ENCODE data around the gene EBF3. TPM values are rescaled to one million over a fixed set of nuclear protein-coding genes. Genes with fewer than 3 reads are reported as not detected.
A peak's percentile ranks its signal among the peaks of the same experiment; 100 is the strongest.

Gene EBF3
- polyA plus RNA-seq, 6 donors from 2014 or later, result not detected

DNA sequence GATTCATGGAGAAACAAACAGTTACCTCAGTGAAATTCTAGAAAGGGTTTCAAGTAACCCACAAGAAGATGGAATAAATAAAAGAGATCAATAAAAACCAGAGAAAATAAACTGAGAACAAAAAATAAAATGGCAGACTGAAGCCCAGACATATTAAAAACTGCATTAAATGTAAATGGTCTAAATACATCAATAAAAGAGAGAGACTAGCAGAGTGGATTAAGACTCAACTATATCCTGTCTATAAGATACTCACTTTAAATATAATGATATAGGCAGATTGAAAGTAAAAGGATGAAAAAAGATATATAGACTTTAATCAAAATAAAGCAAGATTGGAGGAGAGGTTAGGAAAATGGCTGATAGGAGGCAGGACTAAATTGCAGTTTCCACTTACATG, 18.8 kb upstream of the EBF3 start:
- Mint-ChIP-seq H3K4me1 (no peaks in the 10 kb centered on the region), H3K27ac (no peak overlapping the region), H3K4me3 (peak overlapping the region in 1 of 8 donors; percentile 37), H3K27me3 (peaks cover 32 to 82% (median 74%) of the 10 kb centered on the region in 3 donors), H3K36me3 (peaks cover 14 to 48% of the 10 kb centered on the region in 2 donors), H3K9me3 (peaks cover 20 to 68% (median 50%) of the 10 kb centered on the region in 7 donors)
- no peak for ATAC-seq (ENCODE audit: low read depth in 2 of 2)
- no peak for DNase-seq

DNA sequence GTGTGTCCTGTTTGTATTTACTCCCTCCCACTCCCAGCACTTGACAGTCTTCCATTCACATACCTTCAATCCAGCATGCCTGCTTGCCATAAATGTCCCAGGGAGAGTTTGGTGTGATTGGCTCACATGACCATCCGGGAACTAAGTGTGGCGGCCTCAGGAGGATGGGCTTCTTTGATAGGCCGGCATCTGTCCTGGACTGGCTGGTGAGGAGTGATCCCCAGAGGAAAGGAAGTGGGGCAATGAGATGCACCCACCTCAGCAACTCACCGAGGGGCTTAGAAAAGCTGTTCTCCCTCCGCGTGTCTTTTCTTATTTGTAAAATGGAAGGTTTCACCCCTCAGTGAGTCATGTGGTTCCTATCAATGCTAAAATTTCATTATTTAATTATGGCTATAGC, 14.9 kb upstream of the EBF3 start:
- no peaks in the 10 kb centered on the region for H3K4me1 Mint-ChIP-seq
- ATAC-seq (ENCODE audit: low read depth in 2 of 2), result no peak
- no peak for DNase-seq
- H3K27ac Mint-ChIP-seq, result no peak overlapping the region
- H3K36me3 Mint-ChIP-seq, result peaks cover 9 to 34% of the 10 kb centered on the region in 2 donors
- peak overlapping the region in 1 of 8 donors; percentile 60 for H3K4me3 Mint-ChIP-seq
- H3K27me3 Mint-ChIP-seq, result peaks cover 52 to 85% (median 82%) of the 10 kb centered on the region in 3 donors
- peaks cover 9 to 35% (median 27%) of the 10 kb centered on the region in 7 donors for H3K9me3 Mint-ChIP-seq

DNA sequence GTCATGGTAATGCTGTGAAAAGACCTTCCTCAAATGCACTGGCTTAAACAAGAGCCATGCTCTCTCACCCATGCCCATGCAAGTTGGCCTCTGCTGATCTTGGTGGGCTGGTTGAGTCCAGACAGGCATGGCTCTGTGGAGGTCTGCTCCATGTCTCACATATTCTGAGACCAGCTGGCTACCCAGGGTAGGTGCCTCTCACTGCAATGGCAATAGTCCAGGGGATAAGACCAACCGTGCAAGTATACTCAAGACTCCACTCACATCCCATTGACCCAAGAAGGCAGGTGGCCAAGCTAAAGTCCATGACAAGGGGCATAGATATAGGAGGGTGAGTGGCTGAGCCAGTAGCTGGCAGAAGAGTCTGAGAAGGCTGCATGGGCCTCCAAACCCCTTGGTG, 14.2 kb upstream of the EBF3 start:
- no peak for DNase-seq
- peaks cover 7 to 29% (median 21%) of the 10 kb centered on the region in 7 donors for H3K9me3 Mint-ChIP-seq
- no peak overlapping the region for H3K27ac Mint-ChIP-seq
- peaks cover 0 to 2% (median 0%) of the 10 kb centered on the region in 3 donors for H3K4me1 Mint-ChIP-seq
- H3K4me3 Mint-ChIP-seq, result no peak overlapping the region
- no peak for ATAC-seq (ENCODE audit: low read depth in 2 of 2)
- H3K27me3 Mint-ChIP-seq, result peaks cover 54 to 85% (median 83%) of the 10 kb centered on the region in 3 donors
- peaks cover 9 to 28% of the 10 kb centered on the region in 2 donors for H3K36me3 Mint-ChIP-seq

GRCh38 chr10:129977794-129978193, 13.7 kb upstream of the EBF3 start:
- peaks cover 7 to 23% (median 16%) of the 10 kb centered on the region in 7 donors for H3K9me3 Mint-ChIP-seq
- DNase-seq (no peak), ATAC-seq (ENCODE audit: low read depth in 2 of 2) (no peak)
- H3K27ac Mint-ChIP-seq, result no peak overlapping the region
- H3K27me3 Mint-ChIP-seq, result peaks cover 54 to 82% (median 78%) of the 10 kb centered on the region in 3 donors
- no peak overlapping the region for H3K4me3 Mint-ChIP-seq
- peaks cover 3 to 23% of the 10 kb centered on the region in 2 donors for H3K36me3 Mint-ChIP-seq
- peaks cover 0 to 2% (median 0%) of the 10 kb centered on the region in 3 donors for H3K4me1 Mint-ChIP-seq

- Mint-ChIP-seq H3K27me3 (peaks cover 61 to 81% (median 74%) of the 10 kb centered on the region in 3 donors), H3K4me3 (peak overlapping the region in 2 of 8 donors; percentile 42 to 50), H3K27ac (peak overlapping the region in 1 of 6 donors; percentile 39), H3K9me3 (peaks cover 0 to 14% (median 6%) of the 10 kb centered on the region in 7 donors), H3K4me1 (peaks cover 5 to 14% (median 5%) of the 10 kb centered on the region in 3 donors), H3K36me3 (peaks cover 5 to 6% of the 10 kb centered on the region in 2 donors)
- DNase-seq, result no peak
- ATAC-seq (ENCODE audit: low read depth in 2 of 2), result no peak
Observed at GRCh38 chr10:129973674-129974059, 9.6 kb upstream of the EBF3 start.

DNA sequence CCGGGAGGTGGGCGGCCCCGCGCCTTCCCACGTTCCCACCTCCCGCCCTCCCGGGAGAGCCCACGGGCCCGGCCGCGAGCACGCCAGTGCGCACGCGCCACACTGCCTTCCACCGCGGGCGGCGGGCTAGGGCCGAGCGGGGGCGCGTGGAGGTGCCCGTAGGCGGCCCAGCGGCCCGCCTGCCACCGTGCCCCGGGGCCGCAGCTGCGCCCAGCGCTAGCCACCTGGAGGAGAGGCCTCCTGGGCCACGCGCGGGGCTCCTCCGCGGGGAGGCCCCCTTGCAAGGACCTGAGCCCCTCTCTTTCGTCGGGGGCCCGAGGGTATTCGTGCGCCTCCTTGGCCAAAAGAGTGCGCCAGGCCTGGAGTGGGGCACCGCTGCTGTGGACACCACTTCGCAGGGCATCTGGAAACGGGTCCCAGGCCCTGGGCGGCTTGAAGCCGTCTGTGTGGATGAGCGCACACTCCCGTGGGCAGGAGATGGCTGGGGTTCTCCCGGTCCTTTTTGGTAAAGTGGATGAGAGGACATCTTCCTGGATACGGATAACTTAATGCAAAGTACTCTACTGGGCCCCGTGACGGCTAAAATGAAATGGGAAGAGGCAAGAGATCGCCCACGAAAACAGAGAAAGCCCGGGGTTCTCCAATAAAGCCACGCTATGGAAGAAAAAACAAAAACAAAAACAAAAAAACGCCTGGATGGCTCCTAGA, 9.0 kb upstream of the EBF3 start:
- H3K4me1 Mint-ChIP-seq, result peaks cover 5 to 14% (median 5%) of the 10 kb centered on the region in 3 donors
- H3K9me3 Mint-ChIP-seq, result peaks cover 0 to 14% (median 6%) of the 10 kb centered on the region in 7 donors
- H3K27me3 Mint-ChIP-seq, result peaks cover 57 to 80% (median 69%) of the 10 kb centered on the region in 3 donors
- H3K36me3 Mint-ChIP-seq, result peaks cover 5 to 6% of the 10 kb centered on the region in 2 donors
- peak overlapping the region in 2 of 6 donors; percentile 39 to 72 for H3K27ac Mint-ChIP-seq
- no peak for ATAC-seq (ENCODE audit: low read depth in 2 of 2)
- DNase-seq, result no peak
- H3K4me3 Mint-ChIP-seq, result peak overlapping the region in 2 of 8 donors; percentile 42 to 50

GRCh38 chr10:129972145-129972965, 8.3 kb upstream of the EBF3 start:
- Mint-ChIP-seq H3K27me3 (peaks cover 50 to 79% (median 61%) of the 10 kb centered on the region in 3 donors), H3K9me3 (peaks cover 0 to 14% (median 6%) of the 10 kb centered on the region in 7 donors), H3K4me1 (peaks cover 5 to 14% (median 5%) of the 10 kb centered on the region in 3 donors), H3K36me3 (peaks cover 5 to 6% of the 10 kb centered on the region in 2 donors), H3K27ac (peak overlapping the region in 5 of 6 donors; percentile 70 to 91 (median 86)), H3K4me3 (peak overlapping the region in 6 of 8 donors; percentile 16 to 63 (median 50))
- DNase-seq (no peak), ATAC-seq (ENCODE audit: low read depth in 2 of 2) (no peak)

DNA sequence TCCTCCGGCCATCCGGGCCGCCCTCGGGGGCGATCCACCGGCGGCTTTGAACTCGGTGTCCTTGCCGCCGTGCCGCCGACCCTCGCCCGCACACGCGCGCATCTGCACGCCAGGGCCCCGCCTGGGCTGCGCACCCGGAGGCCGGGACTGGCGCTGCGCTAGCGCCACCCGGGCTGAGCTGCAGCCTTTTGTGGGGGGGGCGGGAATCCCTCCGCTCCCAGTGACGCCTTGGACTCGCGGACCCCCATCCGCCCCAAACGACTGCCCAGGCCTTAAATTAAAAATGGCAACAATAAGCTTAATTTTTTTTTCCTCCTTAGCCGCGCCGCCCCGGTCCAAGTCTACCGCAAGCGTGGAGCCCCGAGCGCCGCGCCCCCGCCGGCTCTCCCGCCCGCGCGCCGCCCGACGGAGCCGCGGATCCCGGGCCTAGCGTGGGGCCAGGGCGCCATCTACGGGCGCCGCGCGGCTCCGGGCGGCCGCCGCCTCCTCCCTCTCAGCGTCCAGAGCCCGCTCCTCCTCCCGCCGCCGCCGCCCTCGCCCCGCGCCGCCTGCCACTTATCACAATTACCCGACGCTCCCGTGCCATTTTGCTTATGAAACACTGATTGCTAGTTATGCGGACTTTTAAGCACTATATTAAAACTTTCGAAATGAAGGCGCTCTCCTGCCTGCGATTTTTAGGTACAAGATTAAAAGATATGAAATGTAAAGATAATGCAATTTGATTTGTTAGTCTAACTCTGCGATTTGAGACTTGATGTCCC, 7.5 kb upstream of the EBF3 start:
- H3K4me3 Mint-ChIP-seq, result peak overlapping the region in 7 of 8 donors; percentile 16 to 63 (median 44)
- DNase-seq, result no peak
- H3K4me1 Mint-ChIP-seq, result peaks cover 5 to 14% (median 5%) of the 10 kb centered on the region in 3 donors
- peak in 1 of 2 donors; percentile 37 for ATAC-seq (ENCODE audit: low read depth in 2 of 2)
- peak overlapping the region in 5 of 6 donors; percentile 70 to 91 (median 86) for H3K27ac Mint-ChIP-seq
- peaks cover 42 to 74% (median 53%) of the 10 kb centered on the region in 3 donors for H3K27me3 Mint-ChIP-seq
- peaks cover 5 to 6% of the 10 kb centered on the region in 2 donors for H3K36me3 Mint-ChIP-seq
- peaks cover 0 to 14% (median 6%) of the 10 kb centered on the region in 7 donors for H3K9me3 Mint-ChIP-seq

DNA sequence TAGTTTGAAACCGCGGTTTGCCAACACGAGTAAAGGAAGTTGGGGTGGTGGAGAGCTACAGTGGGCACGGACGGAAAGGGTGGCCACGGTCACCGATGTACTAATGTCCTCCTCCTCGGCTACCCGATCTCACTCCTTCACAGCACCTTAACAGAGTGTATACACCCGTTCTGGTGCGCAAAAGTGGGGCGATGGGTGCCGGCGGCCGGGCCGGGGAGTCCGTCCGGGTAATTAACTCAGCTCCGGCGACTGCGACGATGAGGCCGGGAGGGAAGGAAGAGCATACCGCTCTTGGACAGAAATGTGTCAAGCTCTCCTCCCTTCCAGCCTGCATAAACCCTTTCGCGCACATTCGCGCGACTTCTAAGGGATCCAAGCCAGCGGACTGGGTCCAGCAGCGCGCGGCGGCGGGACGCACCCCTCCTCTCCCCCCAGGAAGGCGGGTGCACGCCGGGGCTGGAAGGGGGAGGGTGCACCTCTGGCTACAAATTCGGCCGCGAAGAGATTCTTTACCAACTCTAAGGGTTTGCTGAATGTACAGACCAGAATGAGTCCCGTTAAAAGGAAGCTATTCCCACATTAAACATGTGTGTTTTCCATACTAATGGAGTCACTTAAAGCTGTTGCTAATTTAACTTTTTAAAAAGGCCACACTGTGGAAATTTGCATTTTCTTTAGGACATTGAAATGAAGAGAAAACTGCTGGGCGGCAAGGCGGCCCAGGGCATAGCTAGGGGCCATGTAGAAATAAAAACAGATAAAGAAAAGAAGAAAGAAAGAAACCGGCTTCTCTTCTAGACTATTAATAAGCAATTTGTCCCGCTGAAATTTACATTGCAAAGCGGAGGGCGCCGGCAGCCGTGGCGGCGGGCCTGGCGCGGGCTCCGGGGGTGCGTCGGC, 6.6 kb upstream of the EBF3 start:
- Mint-ChIP-seq H3K4me1 (peaks cover 5 to 14% (median 5%) of the 10 kb centered on the region in 3 donors), H3K27ac (peak overlapping the region in 4 of 6 donors; percentile 43 to 93 (median 86)), H3K27me3 (peaks cover 45 to 74% (median 51%) of the 10 kb centered on the region in 3 donors), H3K4me3 (peak overlapping the region; percentile 39 to 78 (median 50)), H3K36me3 (peaks cover 5 to 6% of the 10 kb centered on the region in 2 donors), H3K9me3 (peaks cover 0 to 22% (median 9%) of the 10 kb centered on the region in 7 donors)
- DNase-seq (no peak), ATAC-seq (ENCODE audit: low read depth in 2 of 2) (no peak)

DNA sequence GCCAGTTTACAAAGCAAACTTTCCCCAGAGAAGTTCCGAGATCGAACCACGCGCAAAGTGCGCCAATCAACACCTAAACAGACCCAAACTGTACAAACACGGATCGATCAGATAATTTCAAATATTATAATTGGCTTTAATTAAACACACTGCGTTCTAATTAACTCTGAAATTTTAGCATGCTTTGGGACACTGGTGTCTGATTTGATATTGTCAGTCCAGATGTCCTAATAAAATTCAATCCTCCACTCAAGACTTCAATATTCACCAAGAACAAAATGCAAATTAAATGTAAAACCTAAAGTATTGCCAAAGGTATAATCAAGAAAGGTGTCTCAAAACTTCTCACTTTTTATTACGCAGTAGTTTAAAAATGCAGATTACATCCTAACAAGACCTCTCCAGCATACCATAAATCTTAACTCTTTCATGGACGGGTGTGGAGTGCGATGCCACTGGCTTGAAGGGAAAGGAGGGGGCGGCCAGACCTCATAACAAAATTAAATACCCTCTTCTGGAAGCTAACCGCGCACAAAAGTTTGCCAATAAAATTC, 5.9 kb upstream of the EBF3 start:
- peak overlapping the region in 5 of 6 donors; percentile 43 to 93 (median 83) for H3K27ac Mint-ChIP-seq
- H3K36me3 Mint-ChIP-seq, result peaks cover 5 to 6% of the 10 kb centered on the region in 2 donors
- DNase-seq (no peak), ATAC-seq (ENCODE audit: low read depth in 2 of 2) (no peak)
- H3K27me3 Mint-ChIP-seq, result peaks cover 37 to 71% (median 49%) of the 10 kb centered on the region in 3 donors
- peaks cover 0 to 26% (median 13%) of the 10 kb centered on the region in 7 donors for H3K9me3 Mint-ChIP-seq
- peak overlapping the region in 6 of 8 donors; percentile 25 to 78 (median 58) for H3K4me3 Mint-ChIP-seq
- peaks cover 5 to 14% (median 5%) of the 10 kb centered on the region in 3 donors for H3K4me1 Mint-ChIP-seq

- DNase-seq, result no peak
- Mint-ChIP-seq H3K27me3 (peaks cover 37 to 68% (median 43%) of the 10 kb centered on the region in 3 donors), H3K27ac (peak overlapping the region in 5 of 6 donors; percentile 43 to 93 (median 83)), H3K4me3 (peak overlapping the region in 6 of 8 donors; percentile 20 to 78 (median 42)), H3K9me3 (peaks cover 0 to 26% (median 13%) of the 10 kb centered on the region in 7 donors), H3K36me3 (peaks cover 5 to 6% of the 10 kb centered on the region in 2 donors), H3K4me1 (peaks cover 5 to 17% (median 5%) of the 10 kb centered on the region in 3 donors)
- no peak for ATAC-seq (ENCODE audit: low read depth in 2 of 2)
Observed at GRCh38 chr10:129969184-129969910, 5.3 kb upstream of the EBF3 start.

All from naive B cell (primary cell).